Superior temporal gyrus (tissue), 1 donor: Measurements from ENCODE around the gene AKAP8L.

Experiments used
- DNase-seq: peaks from one replicate; pipeline ENCODE4 v3.0.0-alpha.2; 2016; ENCODE audit errors: extremely low spot score

Gene AKAP8L

DNA sequence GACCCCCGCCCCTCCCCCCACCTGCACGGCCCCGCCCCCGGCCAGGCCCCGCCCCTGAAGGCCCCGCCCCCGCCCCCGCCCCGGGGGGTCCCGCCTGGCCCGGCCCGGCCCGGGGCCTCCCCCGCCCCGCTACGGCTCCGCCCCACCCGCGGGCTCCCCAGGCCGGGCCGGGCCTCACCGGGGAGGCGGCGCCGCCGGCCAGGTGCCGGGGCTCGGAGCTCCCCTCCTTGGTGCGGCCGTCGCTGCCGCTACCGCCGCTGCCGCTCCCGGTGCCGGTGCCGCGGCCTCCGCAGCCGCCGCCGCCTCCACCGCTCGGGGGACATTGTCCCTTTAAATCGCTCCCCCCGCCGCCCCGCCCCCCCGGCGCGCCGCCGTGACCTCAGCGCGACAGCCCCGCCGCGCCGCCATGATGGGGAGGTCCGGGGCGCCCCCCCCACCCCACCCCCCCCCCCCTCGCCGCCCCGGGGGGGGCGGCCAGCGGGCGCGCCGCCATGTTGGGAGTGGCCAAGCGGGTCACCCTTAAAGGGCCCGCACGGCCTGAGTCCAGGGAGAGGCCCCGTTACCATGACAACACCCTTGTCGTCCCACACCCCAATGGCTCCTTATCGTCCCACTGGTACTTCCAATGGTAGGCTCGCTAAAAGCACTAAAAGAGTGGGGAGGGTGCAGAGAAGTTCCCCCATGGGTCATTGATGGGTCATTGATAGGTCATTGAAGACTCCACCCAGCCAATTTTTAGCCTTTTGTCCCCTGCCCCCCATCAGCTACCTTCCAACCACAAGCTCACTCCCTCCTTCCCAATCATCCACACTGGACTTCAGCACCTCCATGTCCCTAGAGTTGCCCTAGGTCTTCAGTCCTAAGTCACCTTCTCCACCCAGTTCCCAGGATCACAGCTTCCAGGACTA lies 31.1 kb upstream of the AKAP8L start, which contains the start of gene WIZ:
Gene WIZ, minus strand, starts transcription at position 337 of the 908 bp plus-strand sequence. CDS start 1,649 bp downstream, outside the sequence.
- peak; percentile 43 for DNase-seq

DNA sequence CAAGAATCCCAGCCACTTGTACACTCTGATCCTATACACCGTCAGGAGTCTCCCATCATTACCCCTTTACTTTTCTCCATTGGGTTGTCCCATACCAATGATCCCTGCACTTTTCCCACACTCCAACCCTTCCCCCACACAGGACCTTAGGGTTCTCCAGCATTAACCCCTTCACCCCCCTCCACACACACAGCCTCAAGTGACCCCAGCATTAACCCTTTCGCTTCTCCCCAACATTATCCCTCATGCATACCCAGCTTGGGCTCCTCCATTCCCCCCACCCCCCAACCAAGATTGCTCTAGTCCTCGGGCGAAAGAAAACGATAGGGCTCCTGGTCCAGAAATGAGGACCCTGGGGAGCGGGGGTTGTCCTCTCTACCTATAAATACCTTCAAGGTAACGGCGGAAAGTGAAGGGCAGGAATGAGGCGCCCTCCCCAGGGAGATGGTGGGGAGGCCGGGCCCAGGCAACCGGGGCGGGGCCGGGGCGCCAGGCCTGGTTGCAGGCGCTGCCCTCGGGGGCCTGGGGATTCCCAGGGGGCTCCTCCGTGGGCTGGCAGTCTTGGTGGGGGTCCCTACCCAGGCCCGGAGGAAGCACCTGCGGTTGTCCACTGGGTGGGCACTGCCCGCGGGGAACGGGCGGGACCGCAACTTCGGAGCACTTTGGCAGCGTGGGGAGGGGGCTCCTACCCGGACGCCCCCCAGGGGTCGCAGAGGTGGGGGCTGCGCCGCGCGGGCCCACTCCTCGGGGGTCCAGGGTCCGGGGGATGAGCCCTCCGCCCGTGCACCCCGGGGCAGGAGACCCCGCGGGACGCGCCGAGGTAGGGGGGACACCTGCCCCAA lies 30.2 kb upstream of the AKAP8L start:
- no peak for DNase-seq

DNA sequence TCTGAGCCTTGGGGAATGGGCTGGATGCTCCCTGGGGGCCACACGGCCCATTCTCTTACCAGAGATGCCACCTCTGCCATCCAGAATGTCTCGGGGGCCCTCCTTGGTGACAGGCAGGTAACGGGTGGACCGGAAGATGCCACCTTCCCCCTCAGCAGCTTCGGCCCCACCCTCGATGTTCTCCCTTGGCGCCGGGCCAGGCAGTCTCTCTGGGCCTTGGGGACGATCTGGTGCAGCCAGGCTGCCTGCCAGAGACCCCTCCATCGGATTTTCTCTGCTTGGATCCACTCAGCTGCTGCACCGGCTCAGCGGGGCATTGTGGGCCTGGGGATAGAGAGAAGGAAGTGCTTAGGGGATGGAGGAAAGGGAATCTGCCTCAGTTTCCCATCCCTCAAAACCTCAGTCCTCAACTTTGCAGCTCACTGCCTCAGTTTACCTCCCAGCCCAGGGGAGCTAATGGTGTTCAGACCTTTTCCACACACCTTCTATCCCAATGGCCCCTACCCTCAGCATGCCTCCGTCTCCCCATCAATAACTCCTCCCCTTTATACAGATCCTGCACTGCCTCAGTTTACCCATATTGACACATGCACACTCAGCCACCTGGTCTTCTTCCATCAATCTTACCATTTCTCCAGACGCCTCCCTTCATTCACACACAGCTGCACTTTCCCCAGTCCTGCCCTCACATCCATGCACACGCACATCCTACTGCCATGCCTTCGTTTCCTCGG lies 29.4 kb upstream of the AKAP8L start:
- DNase-seq = no peak

DNA sequence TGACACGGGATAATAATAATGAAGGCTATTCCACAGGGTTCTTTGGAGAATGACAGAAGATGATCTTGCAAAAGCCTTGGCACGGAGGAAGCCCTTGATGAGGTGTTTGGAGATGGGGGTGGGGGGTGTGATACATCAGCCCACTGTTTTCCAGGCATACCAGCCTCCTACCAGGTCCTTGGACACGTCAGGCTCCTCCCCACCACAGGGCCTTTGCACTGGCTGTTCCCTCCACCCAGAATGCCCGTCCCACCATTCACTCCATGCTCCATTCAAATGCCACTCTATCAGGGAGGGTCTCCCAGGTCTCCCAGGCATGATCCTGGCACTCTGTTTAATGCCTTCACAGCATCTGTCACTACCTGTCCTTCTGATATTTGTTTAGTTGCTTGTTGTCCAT lies 28.3 kb upstream of the AKAP8L start:
- DNase-seq = no peak

DNA sequence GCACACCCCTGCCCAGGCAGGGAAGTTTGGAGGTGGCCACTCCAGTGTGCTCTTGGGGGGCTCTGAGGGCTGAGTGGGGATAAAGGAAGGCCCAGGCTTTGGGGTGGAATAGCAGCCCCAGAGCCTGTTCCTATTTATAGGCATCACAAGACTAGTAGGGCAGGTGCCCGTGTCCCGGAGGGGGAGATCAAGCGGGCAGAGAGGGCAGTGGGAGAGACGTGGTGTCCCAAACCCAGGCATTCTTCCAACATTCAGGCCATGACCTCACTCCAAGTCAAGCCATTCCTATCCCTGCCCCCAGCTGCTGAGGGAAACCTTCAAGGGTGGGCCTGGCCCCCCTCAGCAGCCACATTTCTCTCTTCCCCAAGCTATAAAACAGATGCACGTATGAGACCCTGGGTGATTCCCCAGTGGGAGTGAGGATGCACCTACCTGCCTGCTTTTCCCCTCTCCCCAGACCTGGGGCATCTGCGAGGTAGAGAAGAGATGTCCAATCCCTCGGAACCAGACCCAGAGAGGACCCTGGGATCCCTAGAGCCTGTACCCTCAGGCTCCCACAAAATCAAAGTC lies 27.1 kb upstream of the AKAP8L start:
- no peak for DNase-seq

DNA sequence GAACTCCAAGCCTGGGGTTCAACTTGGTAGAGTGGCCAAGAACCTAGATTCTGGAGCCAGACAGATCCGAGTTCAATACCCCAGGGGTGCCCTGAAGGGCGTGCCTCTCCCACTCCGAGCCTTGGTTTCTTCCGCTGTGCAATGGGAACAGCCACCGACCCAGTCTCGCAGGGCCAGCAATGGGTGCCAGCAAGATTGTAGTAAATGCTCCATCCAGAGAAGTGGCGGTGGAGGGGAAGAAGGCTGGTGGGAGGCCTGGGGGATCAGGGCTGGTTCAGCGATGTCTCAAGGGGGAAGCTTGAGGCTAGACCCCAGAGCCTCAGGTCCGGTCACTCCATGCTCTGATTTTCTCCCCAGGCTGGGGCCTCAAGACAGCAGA lies 26.4 kb upstream of the AKAP8L start:
- no peak for DNase-seq

DNA sequence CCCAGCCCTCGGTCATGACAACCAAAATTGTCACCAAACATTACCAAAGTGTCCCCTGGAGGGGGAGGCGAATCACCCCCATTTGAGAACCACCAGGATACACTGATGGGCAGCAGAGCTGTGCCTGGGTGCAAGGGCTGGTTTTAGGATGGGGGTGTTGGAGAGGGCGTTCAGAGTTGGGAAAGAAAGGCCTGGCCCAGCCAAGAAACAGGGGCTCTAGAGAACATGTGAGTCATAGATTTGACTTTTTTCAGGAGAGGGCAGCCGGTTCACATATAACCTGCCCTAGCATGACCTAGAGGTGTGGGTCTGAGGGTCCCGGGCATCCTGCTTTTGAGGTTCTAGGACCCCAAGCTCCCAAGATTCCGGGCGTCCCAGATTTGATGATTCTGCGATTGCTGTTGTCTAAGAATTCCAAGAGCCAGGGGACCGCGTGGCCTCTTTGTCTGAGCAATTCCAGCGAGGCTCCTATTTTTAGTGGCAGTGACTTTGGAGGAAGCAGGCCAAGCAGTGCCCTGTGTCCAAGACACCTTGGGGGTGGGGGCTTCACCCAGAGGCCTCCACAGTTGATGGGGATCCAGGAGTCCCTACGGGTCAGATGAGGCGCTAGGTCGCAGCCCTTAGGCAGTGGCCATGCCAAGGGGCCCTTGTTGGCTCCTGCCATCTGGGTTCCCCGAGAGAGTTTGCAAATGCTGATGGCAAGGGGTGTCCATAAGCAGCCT lies 25.9 kb upstream of the AKAP8L start:
- DNase-seq = no peak

DNA sequence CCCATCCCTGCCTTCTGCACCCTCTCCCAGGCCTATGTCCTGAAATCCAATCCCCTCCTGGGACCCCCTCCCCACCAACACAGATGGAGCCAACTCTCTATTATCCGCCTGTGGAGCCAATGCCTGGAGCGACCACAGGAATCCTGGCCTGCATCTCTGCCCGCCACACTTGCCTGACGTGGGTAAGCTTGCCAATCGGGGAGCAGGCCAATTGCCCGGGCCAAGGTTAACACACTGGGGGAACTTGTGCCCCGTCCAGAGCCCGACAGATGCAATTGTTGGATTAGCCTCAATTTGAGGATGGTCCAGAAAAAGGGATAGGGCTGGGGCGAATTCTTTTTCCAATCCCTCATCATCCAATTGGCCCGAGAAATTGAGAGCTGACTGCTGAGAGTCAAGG lies 25.1 kb upstream of the AKAP8L start:
- no peak for DNase-seq

DNA sequence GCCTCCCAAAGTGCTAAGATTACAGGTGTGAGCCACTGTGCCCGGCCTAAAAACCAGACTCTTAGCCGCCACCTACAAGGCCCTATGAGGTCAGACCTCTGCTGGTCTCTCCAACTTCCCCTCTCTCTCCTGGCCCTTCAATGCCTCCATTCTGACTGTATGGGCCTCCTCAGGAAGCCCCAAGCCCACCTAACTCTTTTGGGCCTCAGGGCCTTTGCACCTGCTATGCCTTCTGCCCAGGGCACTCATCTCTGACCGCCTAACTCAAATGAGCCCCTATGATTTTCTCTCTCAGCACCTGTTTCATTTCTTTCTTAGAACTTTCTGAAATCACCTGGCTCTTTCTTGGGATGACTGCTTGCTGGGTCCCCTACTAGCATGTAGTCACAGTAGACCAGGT lies 24.5 kb upstream of the AKAP8L start:
- no peak for DNase-seq

DNA sequence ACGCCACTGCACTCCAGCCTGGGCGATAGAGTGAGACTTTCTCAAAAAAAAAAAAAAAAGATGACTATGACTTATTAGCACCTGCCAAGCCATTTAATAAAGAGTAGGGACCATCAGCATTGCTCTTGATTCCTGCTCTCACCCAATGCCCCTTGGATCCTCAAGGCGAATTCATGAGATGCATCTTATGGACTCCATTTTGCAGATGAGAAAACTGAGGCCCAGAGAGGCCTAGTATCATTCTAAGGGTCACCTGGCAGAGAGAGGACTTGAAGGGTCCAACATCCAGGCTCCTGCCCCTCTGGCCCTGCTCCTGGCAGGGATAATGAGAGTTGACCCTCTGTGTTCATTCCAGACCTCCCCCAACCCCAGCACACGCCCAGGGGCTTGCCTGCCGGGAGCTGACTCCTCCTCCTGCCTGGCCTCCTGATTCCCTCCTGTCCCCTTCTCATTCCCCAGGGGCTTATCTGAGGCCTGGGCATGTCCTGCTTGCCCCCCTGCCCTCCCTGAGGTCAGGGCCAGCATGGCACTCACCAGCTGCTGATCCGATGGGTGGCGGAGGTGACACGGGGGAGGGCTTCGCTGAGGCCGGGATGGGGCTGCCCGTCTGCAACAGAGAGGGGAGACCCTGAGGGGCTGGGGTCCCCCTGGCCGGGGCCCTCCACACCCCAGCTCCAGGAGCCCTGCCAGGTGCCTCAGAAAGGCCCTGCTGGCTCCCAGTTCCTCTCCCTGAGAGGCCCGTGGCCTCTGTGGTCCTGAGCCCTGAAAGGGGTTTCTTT lies 23.5 kb upstream of the AKAP8L start:
- DNase-seq = no peak

DNA sequence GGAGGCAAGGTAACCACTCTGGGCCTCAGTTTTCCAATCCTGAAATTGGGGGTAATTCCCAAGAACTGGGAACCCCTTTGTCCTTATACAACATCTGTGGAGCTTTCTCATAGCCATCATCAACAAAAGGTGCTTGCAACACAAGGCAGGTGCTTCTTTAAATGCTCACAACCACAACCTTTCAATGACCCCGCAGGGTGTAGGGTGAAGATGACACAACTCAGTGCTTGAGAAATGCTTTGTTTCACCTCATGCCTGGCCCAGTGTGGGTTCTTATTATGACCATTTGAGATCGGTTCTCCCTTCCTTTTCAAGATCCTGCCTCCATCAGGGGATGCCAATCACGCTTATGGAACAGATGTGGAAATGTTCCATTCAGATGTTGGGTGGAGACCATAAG lies 22.5 kb upstream of the AKAP8L start:
- no peak for DNase-seq

DNA sequence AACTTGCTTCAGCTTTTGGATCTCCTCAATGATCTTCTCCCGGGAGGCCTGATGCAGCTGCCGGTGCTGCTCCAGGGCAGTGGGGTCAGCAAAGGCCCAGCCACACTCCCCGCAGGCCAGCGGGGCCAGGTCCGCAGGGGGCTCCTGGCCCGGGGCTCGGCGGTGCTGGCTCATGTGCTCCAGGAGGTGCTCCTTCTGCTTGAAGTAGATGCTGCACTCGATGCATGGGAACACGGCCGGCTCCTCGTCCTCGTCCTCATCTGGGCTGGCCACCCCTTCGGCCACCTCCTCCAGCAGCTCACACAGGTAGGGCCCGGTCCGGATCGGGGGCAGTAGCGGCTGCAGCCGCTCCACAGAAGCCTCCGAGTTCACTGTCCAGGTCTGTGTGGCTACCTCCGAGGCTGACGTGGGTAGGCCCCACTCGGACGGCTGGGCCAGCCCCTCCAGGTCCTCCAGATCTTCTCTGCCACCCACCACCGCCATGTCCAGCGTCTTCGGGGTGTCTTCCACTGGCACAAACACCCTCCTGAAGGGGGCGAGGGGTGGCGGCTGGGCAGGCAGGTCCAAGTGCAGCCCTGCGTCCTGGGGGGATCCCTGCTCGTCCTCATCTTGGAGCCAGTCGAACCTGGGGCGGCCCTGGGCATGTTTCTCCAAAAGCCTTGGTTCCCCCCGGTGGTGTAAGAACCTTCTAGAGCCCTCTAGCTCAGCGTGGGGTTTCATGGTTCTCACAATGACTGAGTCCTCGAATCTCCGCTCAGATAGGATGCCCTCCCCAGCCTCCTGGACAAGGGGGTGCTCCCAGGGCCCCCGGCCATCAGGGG lies 21.2 kb upstream of the AKAP8L start:
- DNase-seq = no peak

DNA sequence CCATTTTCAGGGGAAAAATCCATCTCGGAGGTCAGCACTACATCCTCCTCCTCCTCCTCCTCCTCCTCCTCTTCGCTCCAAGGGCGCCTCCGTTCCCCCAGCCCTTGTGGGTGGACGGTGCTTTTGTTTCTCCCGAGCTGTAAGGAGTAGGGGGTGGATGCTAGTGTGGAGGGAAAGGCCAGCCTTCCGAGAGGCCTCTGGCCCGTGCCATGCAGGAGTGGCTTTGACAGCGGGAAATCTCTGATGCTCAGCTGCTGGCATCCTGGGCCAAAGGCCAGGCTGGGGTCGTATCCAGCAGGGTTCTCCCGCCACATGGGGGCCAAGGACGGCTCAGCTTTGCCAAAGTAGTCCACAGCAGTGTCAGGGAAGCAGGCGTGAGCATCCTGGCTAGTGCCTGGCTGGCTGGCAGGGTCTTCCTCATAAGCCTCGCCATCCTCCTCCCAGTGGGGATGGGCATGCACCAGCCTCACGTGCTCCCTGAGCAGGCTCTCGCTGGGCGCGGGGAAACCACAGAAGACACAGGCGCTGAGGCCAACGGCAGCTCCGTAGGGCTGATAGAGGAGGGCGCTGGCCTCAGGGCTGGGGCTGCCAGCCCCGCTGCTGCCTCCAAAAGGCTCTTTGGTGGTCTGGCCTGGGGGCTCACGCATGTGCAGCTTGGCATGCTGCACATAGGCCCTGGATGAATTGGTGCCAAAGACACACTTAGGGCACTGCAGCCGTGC lies 20.5 kb upstream of the AKAP8L start:
- no peak for DNase-seq

DNA sequence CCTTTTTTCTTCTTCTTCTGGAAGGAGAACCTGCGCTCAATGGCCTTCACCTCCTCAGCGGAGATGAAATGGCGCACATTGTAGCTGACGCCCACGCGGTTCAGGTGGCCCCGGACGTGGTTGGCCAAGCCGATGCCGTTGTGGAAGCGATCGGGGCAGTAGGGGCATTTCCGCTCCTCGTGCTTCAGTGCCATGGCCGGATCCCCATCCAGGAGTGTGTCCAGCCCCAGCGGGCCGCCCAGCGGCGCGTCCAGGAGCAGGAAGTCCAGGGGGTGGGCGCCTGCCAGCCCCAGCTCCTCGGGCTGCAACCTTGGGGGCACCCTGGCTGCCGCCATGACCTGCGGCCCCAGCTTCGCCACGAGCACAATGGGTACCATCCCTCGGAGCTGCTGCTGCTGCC lies 19.8 kb upstream of the AKAP8L start:
- no peak for DNase-seq

DNA sequence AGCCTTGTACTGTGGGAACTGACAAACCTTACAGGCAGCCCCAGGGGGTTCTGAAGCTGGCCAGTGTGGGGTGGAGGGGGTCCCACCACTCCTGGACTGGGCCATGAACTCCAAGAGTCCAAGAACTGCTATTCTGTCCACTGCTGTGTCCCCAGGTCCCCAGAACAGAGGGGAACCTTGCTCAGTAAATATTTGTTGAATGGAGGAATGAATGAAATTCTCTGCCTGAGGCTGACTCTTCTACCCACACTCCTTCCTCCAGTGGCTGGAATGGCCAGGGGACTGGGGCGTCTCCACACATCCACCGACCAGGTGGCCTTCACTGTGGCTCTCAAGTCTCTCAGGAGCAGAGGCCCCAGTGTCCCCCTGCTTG lies 19.3 kb upstream of the AKAP8L start:
- no peak for DNase-seq

DNA sequence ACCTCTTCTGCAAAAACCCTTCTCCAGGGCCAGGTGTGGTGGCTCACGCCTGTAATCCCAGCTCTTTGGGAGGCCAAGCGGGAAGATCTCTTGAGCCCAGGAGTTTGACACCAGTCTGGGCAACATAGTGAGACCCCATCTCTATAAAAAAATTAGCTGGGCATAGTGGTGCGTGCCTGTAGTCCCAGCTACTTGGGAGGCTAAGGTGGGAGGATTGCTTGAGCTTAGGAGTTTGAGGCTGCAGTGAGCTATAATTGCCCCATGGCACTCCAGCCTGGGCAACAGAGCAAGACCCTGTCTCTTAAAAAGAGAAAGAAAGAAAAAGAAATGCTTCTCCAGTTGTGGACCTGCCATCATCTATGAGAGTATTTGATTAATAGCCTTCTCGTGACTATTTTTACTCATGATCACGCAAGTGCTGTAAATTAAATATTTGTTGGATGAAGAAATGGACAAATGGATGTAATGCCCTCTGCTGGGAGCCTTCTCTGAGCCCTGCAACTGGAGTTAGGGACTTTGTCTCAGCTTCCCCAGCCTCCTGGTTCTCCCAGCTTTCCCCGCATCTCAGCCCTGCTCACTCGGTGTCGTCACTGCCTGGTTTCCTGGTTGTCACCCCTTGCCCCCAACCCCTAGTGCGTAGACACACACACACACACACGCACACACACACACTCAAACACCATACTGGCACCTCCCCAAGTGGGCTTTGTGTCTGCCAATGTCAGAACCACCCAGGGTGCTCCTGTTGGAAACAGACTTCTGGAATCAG lies 18.8 kb upstream of the AKAP8L start:
- no peak for DNase-seq

DNA sequence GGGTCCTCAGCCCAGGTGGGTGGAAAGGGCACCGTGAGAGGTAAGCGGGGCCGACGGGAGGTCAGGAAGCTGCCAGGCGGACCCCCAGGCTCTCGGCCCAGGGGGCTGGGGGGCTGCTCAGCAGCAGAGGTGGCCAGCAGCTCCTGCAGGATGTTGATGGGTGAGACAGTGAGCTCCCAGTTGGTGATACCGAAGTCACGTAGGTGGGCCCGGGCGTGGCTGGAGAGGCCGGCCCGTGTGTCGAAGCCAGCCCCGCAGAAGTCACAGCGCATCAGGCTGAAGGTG lies 18.0 kb upstream of the AKAP8L start:
- no peak for DNase-seq
